Mammary epithelial cell (primary cell): ENCODE measurements around the gene FHIT.

Experiments
- CTCF ChIP-seq, 2 donors: IDR thresholded peaks in 1 of 2; conservative IDR thresholded peaks in 1 of 2; 2 replicates each; pipeline ENCODE4 v1.5.1; 2011 to 2012; ENCODE audit warnings: inconsistent platforms in 2 of 2, low read length in 2 of 2, mild to moderate bottlenecking in 2 of 2, control low read depth in 1 of 2, low read depth in 1 of 2; ENCODE audit not compliant: insufficient read depth in 1 of 2; ENCODE audit errors: extremely low read depth in 1 of 2
- EZH2 ChIP-seq: IDR thresholded peaks from 2 replicates; pipeline ENCODE4 v1.6.1; 2012; ENCODE audit warnings: low read length, inconsistent platforms, borderline replicate concordance

GRCh38 chr3:60202052-60202726, 1049.1 kb downstream of the FHIT start:
- TF ChIP-seq CTCF (conservative IDR thresholded peaks at IDR 0.05 in 1 of 2, IDR thresholded peaks at IDR 0.05 in 1 of 2; ENCODE audit: extremely low read depth in 1 of 2, insufficient read depth in 1 of 2, low read depth in 1 of 2, low read length in 2 of 2) (no peak), EZH2 (no peak)
